Pancreas (tissue), 10 donors: ENCODE results near the gene CDH4. TPM values are rescaled to one million over a fixed set of nuclear protein-coding genes. Genes with fewer than 3 reads are reported as not detected.

Experiments used
- ATAC-seq, 4 donors: fragments of 200-7000 bp; cut with Tn5 transposase; one replicate each; pipeline versions ENCODE4 v1.8.0 to v1.9.1; 2020; ENCODE audit warnings: mild to moderate bottlenecking in 4 of 4, moderate library complexity in 4 of 4
- DNase-seq, 6 donors: peaks; one replicate each; pipeline ENCODE4 v3.0.0-alpha.2; 2020
- FAIRE-seq: peaks from 2 replicates; lab custom pipeline; 2012; peaks lifted over from hg19 to GRCh38; lab: Jason Lieb, UNC
- H3K27ac ChIP-seq, 4 donors: fragments of 200-600 bp; sonication (generic); 1 replicate in 3 of 4; 2 replicates in 1 of 4; pipeline versions ENCODE4 v1.5.0 to v1.8.0; 2020
- H3K27me3 ChIP-seq, 4 donors: fragments of 200-600 bp; one replicate each; pipeline ENCODE4 v1.8.0; 2021
- H3K36me3 ChIP-seq, 3 donors: fragments of 200-600 bp; sonication (generic) in 1 of 3; one replicate each; pipeline versions ENCODE4 v1.5.0 to v1.8.0; 2020 to 2021
- H3K4me1 ChIP-seq, 3 donors: fragments of 200-600 bp; one replicate each; pipeline ENCODE4 v1.8.0; 2021
- H3K4me3 ChIP-seq, 4 donors: fragments of 200-600 bp; sonication (generic) in 2 of 4; one replicate each; pipeline versions ENCODE4 v1.5.0 to v1.8.0; 2020 to 2021
- H3K9me3 ChIP-seq, 4 donors: fragments of 200-600 bp; one replicate each; pipeline ENCODE4 v1.8.0; 2021
- WGBS, 2 donors: extraction: QIAGEN DNeasy Blood & Tissue Kit; methylation state at CpG; one replicate each; pipeline ENCODE4 v1.1.7; 2013; 5-methylcytosine and 5-hydroxymethylcytosine counted together
- intact Hi-C, 3 donors: fragments of 100-400 bp; cut with DNase I; formaldehyde crosslinking; loops; one replicate each; pipeline versions ENCODE4 v1.11.1 to v1.14.2; 2022
- polyA plus RNA-seq, 2 donors: library from polyadenylated mRNA; stranded (reverse); fragments of 200-250 nt; gene quantifications; one replicate each; pipeline ENCODE4 v1.2.3, GENCODE V29; 2013
- total RNA-seq, 6 donors: library from RNA; stranded (reverse); fragmentation: NEBNext Ultra II Directional in 4 of 6; extraction: Animal tissue kit (Norgen Biotek cat#: 25700) in 4 of 6; gene quantifications; one replicate each; pipeline versions ENCODE4 v1.2.1 to v1.2.4, GENCODE V29; 2021 to 2023
- TF ChIP-seq, protein P1 (sequence below), 4 donors: fragments of 200-600 bp; sonication (generic) in 3 of 4; IDR thresholded peaks; one replicate each; pipeline versions ENCODE4 v1.5.0 to v1.8.0; 2021; ENCODE audit warnings: antibody characterized with exemption in 4 of 4
- donor health status: healthy with polysubstance abuse.
- donor health status: DM: no; HTN: no; CAD: no; lungs with moderate emphysema.
- donor health status: DM: no; HTN: no; CAD: no.
- donor health status: control.
- donor health status: control.
- donor health status: Bipolar disorder and iron deficiency.
- donor health status: DM: yes; HTN: yes; CAD: no.
- donor health status: DM: no; HTN: no; CAD: no.
- donor health status: DM: no; HTN: no; CAD: no.
- donor health status: DM: yes; HTN: yes; CAD: no.

Gene CDH4
- total and polyA plus RNA-seq, 8 donors: 0.04 to 1.4 (median 0.27) TPM

DNA sequence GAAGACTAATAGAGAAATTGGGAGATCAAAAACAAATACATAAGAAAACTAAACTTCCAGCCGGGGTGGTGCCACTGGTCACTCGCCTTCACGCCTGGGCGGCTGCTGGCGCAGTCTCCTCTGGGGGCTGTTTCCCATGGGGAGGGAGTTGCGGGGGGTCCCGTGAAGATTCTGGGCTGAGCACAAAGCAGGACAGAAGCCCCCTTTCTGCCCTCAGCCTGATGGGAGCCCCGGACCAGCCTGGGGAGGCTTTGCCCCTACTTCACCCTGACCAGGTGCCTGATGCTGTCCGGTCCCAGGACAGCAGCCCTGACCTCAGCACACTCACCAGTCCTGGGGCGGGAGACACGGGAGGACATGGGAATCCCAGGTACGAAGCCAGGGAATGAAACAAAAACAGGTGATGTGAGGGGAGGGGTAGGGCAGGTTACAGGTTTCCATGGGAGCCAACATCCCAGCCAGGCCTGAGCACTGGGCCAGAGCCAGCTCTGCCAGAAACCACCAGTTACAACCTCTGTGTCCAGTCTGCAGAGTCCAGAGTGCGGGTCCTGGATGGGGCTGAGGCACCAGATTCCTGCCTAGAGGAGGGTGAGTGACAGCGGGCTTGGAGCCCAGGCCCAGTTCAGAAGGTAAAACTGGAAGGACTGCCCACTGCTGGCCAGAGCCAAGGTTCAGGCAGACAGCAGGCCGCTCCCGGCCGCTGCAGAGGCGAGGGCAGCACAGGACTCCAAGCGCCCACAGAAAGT lies 487.2 kb downstream of the CDH4 start:
- Histone ChIP-seq H3K27ac (no peak overlapping the region), H3K9me3 (no peaks in the 10 kb centered on the region), H3K27me3 (no peaks in the 10 kb centered on the region), H3K4me3 (no peak overlapping the region), H3K36me3 (no peaks in the 10 kb centered on the region), H3K4me1 (no peaks in the 10 kb centered on the region)
- intact Hi-C loops: no loop called here
- no peak for FAIRE-seq
- TF ChIP-seq, protein P1, sequence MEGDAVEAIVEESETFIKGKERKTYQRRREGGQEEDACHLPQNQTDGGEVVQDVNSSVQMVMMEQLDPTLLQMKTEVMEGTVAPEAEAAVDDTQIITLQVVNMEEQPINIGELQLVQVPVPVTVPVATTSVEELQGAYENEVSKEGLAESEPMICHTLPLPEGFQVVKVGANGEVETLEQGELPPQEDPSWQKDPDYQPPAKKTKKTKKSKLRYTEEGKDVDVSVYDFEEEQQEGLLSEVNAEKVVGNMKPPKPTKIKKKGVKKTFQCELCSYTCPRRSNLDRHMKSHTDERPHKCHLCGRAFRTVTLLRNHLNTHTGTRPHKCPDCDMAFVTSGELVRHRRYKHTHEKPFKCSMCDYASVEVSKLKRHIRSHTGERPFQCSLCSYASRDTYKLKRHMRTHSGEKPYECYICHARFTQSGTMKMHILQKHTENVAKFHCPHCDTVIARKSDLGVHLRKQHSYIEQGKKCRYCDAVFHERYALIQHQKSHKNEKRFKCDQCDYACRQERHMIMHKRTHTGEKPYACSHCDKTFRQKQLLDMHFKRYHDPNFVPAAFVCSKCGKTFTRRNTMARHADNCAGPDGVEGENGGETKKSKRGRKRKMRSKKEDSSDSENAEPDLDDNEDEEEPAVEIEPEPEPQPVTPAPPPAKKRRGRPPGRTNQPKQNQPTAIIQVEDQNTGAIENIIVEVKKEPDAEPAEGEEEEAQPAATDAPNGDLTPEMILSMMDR (IDR thresholded peaks at IDR 0.05): no peak
- peak in 1 of 6 donors; percentile 37 for DNase-seq
- no peak for ATAC-seq
- 64 to 74% methylated on average over 19 of the region's 19 CpGs for WGBS, 2 donors

DNA sequence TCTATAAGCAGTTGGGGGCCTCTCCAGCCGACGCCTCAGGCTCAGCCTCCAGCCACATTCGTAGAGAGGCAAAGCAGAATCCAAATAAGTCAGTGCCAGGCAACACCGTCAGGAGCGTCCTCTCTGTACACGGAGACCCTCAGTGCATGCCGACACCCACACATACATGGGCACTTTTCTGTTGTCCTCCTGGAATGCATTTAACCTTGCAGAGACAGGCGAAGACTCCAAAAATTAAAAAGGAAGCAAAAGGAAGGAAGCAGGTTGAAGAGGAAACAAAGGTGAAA lies 487.7 kb downstream of the CDH4 start:
- 69 to 81% methylated on average over 8 of the region's 8 CpGs for WGBS, 2 donors
- FAIRE-seq (no peak), ATAC-seq (no peak), DNase-seq (no peak)
- intact Hi-C loops: no loop called here
- TF ChIP-seq, protein P1 (IDR thresholded peaks at IDR 0.05): no peak
- H3K9me3 ChIP-seq: no peaks in the 10 kb centered on the region
- H3K4me3 ChIP-seq: no peak overlapping the region
- H3K4me1 ChIP-seq: no peaks in the 10 kb centered on the region
- no peaks in the 10 kb centered on the region for H3K27me3 ChIP-seq
- no peak overlapping the region for H3K27ac ChIP-seq
- no peaks in the 10 kb centered on the region for H3K36me3 ChIP-seq

DNA sequence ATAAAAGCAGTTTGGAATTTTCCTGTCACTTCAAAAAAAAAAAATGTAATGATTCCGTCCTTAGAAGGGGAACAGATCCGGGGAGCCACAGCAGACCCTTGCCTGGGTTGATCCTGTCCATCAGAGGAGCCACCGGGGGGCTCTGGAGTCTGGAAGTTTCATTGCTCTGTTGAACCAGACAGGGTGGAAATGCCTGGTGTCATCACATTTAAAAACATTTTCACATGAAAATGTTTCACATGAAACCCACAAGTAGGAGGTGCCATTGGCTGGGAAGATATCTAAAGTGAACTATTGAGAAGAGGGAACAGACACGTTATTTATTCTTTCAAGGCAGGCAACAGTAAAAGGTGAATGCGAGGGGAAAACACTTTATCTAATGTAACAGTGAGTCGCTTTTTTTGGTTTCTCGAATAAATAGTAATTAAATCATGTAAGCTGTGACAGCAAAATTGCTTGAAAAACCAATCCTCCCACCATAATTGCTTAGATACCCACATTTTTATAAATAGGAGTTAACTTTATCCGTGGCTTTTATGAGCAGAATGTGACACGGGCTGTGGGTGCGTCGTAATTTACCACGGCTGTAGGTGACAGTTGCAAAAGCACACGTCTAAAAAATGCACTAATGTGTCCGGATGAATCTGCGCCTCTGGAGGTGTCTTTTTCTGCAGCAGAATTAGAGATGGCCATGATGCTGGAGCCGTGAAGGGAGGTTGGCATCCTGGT lies 490.2 kb downstream of the CDH4 start:
- Histone ChIP-seq H3K4me3 (no peak overlapping the region), H3K36me3 (no peaks in the 10 kb centered on the region), H3K27ac (no peak overlapping the region), H3K9me3 (no peaks in the 10 kb centered on the region), H3K27me3 (no peaks in the 10 kb centered on the region), H3K4me1 (no peaks in the 10 kb centered on the region)
- no peak for ATAC-seq
- intact Hi-C loops: no loop called here
- TF ChIP-seq, protein P1 (IDR thresholded peaks at IDR 0.05): no peak
- DNase-seq: no peak
- FAIRE-seq: no peak
- 42 to 61% methylated on average over 16 of the region's 16 CpGs for WGBS, 2 donors

DNA sequence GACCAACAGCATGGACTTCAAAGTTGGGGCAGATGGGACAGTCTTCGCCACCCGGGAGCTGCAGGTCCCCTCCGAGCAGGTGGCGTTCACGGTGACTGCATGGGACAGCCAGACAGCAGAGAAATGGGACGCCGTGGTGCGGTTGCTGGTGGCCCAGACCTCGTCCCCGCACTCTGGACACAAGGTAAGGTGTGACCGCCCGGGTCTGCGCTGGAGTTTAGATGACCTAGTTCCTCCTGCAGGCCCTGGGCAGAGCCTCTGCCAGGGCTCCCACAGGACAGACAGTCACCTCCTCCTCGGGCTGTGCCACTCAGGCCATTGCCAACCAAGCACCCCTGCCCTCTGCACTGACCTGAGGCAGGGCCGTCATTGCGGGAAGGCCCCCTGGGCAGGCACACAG lies 491.5 kb downstream of the CDH4 start:
- ATAC-seq (no peak), FAIRE-seq (no peak), DNase-seq (no peak)
- Histone ChIP-seq H3K27me3 (no peaks in the 10 kb centered on the region), H3K4me1 (no peaks in the 10 kb centered on the region), H3K9me3 (no peaks in the 10 kb centered on the region), H3K36me3 (no peaks in the 10 kb centered on the region), H3K4me3 (no peak overlapping the region), H3K27ac (no peak overlapping the region)
- TF ChIP-seq, protein P1 (IDR thresholded peaks at IDR 0.05): no peak
- intact Hi-C loops: no loop called here
- WGBS, 2 donors: 69 to 80% methylated on average over 16 of the region's 16 CpGs
